BLaER1 treated with 17β-estradiol and CSF1 and Interleukin-3, amounts not matched to agents 10 nM and 100 nM (cell line): ENCODE data around the gene YWHAQ.

ENCODE experiments used
- H3K27ac ChIP-seq, 11 experiments: shearing (Covaris generic); formaldehyde crosslinking; 2 replicates each; pipeline ENCODE4 v1.8.1; 2022
- H3K27me3 ChIP-seq, 11 experiments: shearing (Covaris generic); formaldehyde crosslinking; 2 replicates each; pipeline ENCODE4 v1.8.1; 2022
- H3K36me3 ChIP-seq, 11 experiments: shearing (Covaris generic); formaldehyde crosslinking; 2 replicates each; pipeline ENCODE4 v1.8.1; 2022
- H3K4me1 ChIP-seq, 10 experiments: shearing (Covaris generic); formaldehyde crosslinking; 2 replicates each; pipeline ENCODE4 v1.8.1; 2022
- H3K4me2 ChIP-seq, 11 experiments: shearing (Covaris generic); formaldehyde crosslinking; 2 replicates each; pipeline ENCODE4 v1.8.1; 2022
- H3K4me3 ChIP-seq, 10 experiments: shearing (Covaris generic); formaldehyde crosslinking; 2 replicates each; pipeline ENCODE4 v1.8.1; 2022
- H3K9ac ChIP-seq, 11 experiments: shearing (Covaris generic); formaldehyde crosslinking; 2 replicates each; pipeline ENCODE4 v1.8.1; 2022
- H3K9me3 ChIP-seq, 11 experiments: shearing (Covaris generic); formaldehyde crosslinking; replicated peaks in 1 of 11; 2 replicates each; pipeline ENCODE4 v1.8.1; 2022
- H4K20me1 ChIP-seq, 11 experiments: shearing (Covaris generic); formaldehyde crosslinking; 2 replicates each; pipeline ENCODE4 v1.8.1; 2022
- Cebpa-rat ChIP-seq, 11 experiments: shearing (Covaris generic); IDR thresholded peaks; 2 replicates each; pipeline ENCODE4 v1.8.1; 2022

Gene YWHAQ

GRCh38 chr2:9658972-9659371 is 28.2 kb upstream of the YWHAQ start:
- no peaks in the 10 kb centered on the region for H3K27me3 ChIP-seq
- H3K9ac ChIP-seq = no peak overlapping the region
- peak overlapping the region in 1 of 11 experiments; percentile 28; a peak in 1 of 22 replicates for H3K27ac ChIP-seq
- peak overlapping the region in 8 of 11 experiments; percentile 50 to 65 (median 58); a peak in 15 of 22 replicates for H3K4me2 ChIP-seq
- no peak overlapping the region for H3K4me3 ChIP-seq
- TF ChIP-seq Cebpa-rat (IDR thresholded peaks at IDR 0.05) = no peak
- no peaks in the 10 kb centered on the region for H3K9me3 ChIP-seq
- H4K20me1 ChIP-seq = no peaks in the 10 kb centered on the region
- no peaks in the 10 kb centered on the region for H3K36me3 ChIP-seq
- H3K4me1 ChIP-seq = peaks cover 8 to 53% (median 52%) of the 10 kb centered on the region in 10 experiments; a peak in 19 of 20 replicates

GRCh38 chr2:9657731-9658130 is 26.9 kb upstream of the YWHAQ start:
- Histone ChIP-seq H3K27me3 (no peaks in the 10 kb centered on the region), H3K27ac (no peak overlapping the region), H4K20me1 (no peaks in the 10 kb centered on the region), H3K4me1 (peaks cover 16 to 66% (median 63%) of the 10 kb centered on the region in 10 experiments), H3K36me3 (no peaks in the 10 kb centered on the region), H3K9ac (no peak overlapping the region), H3K9me3 (no peaks in the 10 kb centered on the region), H3K4me3 (no peak overlapping the region), H3K4me2 (peak overlapping the region in 8 of 11 experiments; percentile 18 to 65 (median 58); a peak in 11 of 22 replicates)
- TF ChIP-seq Cebpa-rat (IDR thresholded peaks at IDR 0.05) = no peak

GRCh38 chr2:9657083-9657482 is 26.3 kb upstream of the YWHAQ start:
- Histone ChIP-seq H3K4me2 (peak overlapping the region in 6 of 11 experiments; percentile 18 to 65 (median 58); a peak in 6 of 22 replicates), H3K27me3 (no peaks in the 10 kb centered on the region)

GRCh38 chr2:9656270-9656766 is 25.5 kb upstream of the YWHAQ start:
- Histone ChIP-seq H3K36me3 (no peaks in the 10 kb centered on the region), H4K20me1 (no peaks in the 10 kb centered on the region), H3K27ac (peak overlapping the region in 1 of 11 experiments; percentile 16; a peak in 1 of 22 replicates), H3K4me2 (peak overlapping the region in 10 of 11 experiments; percentile 5 to 83 (median 63); a peak in 15 of 22 replicates), H3K9me3 (no peaks in the 10 kb centered on the region), H3K27me3 (no peaks in the 10 kb centered on the region), H3K9ac (no peak overlapping the region), H3K4me3 (no peak overlapping the region), H3K4me1 (peaks cover 20 to 76% (median 71%) of the 10 kb centered on the region in 10 experiments)
- no peak for TF ChIP-seq Cebpa-rat (IDR thresholded peaks at IDR 0.05)

More at GRCh38 chr2:9657083-9657482, 26.3 kb upstream of the YWHAQ start:
- TF ChIP-seq Cebpa-rat (IDR thresholded peaks at IDR 0.05) = no peak
- H3K9ac ChIP-seq = no peak overlapping the region
- H3K4me3 ChIP-seq = no peak overlapping the region
- H3K9me3 ChIP-seq = no peaks in the 10 kb centered on the region
- peaks cover 20 to 72% (median 70%) of the 10 kb centered on the region in 10 experiments for H3K4me1 ChIP-seq
- no peaks in the 10 kb centered on the region for H3K36me3 ChIP-seq
- H3K27ac ChIP-seq = no peak overlapping the region
- no peaks in the 10 kb centered on the region for H4K20me1 ChIP-seq

GRCh38 chr2:9655441-9656269 is 24.9 kb upstream of the YWHAQ start:
- H3K36me3 ChIP-seq = no peaks in the 10 kb centered on the region
- H3K4me3 ChIP-seq = no peak overlapping the region
- H3K9ac ChIP-seq = no peak overlapping the region
- no peaks in the 10 kb centered on the region; a peak in 1 of 22 replicates for H3K9me3 ChIP-seq
- peaks cover 20 to 76% (median 71%) of the 10 kb centered on the region in 10 experiments for H3K4me1 ChIP-seq
- H4K20me1 ChIP-seq = no peaks in the 10 kb centered on the region
- no peaks in the 10 kb centered on the region for H3K27me3 ChIP-seq
- H3K4me2 ChIP-seq = peak overlapping the region; percentile 27 to 83 (median 67); a peak in 19 of 22 replicates
- no peak for TF ChIP-seq Cebpa-rat (IDR thresholded peaks at IDR 0.05)
- H3K27ac ChIP-seq = peak overlapping the region in 4 of 11 experiments; percentile 5 to 48 (median 17); a peak in 3 of 22 replicates

- H3K9me3 ChIP-seq = peaks cover 0 to 4% (median 0%) of the 10 kb centered on the region in 11 experiments; a peak in 2 of 22 replicates
- H3K4me2 ChIP-seq = peak overlapping the region; percentile 6 to 83 (median 67); a peak in 19 of 22 replicates
- peak overlapping the region in 4 of 11 experiments; percentile 2 to 48 (median 8); a peak in 2 of 22 replicates for H3K27ac ChIP-seq
- peaks cover 20 to 87% (median 79%) of the 10 kb centered on the region in 10 experiments for H3K4me1 ChIP-seq
- TF ChIP-seq Cebpa-rat (IDR thresholded peaks at IDR 0.05) = no peak
- peak overlapping the region in 4 of 11 experiments; percentile 19 to 43 (median 25); a peak in 5 of 22 replicates for H3K9ac ChIP-seq
- no peaks in the 10 kb centered on the region for H4K20me1 ChIP-seq
- H3K36me3 ChIP-seq = no peaks in the 10 kb centered on the region
- H3K27me3 ChIP-seq = no peaks in the 10 kb centered on the region
- no peak overlapping the region for H3K4me3 ChIP-seq
Observed at GRCh38 chr2:9654452-9655100, 23.8 kb upstream of the YWHAQ start.

GRCh38 chr2:9653485-9654271 is 22.9 kb upstream of the YWHAQ start:
- H3K36me3 ChIP-seq = no peaks in the 10 kb centered on the region
- H3K4me2 ChIP-seq = peak overlapping the region; percentile 14 to 83 (median 67); a peak in 18 of 22 replicates
- peaks cover 20 to 88% (median 80%) of the 10 kb centered on the region in 10 experiments for H3K4me1 ChIP-seq
- H3K4me3 ChIP-seq = no peak overlapping the region
- no peaks in the 10 kb centered on the region for H4K20me1 ChIP-seq
- peaks cover 0 to 4% (median 0%) of the 10 kb centered on the region in 11 experiments; a peak in 2 of 22 replicates for H3K9me3 ChIP-seq
- no peak for TF ChIP-seq Cebpa-rat (IDR thresholded peaks at IDR 0.05)
- no peaks in the 10 kb centered on the region for H3K27me3 ChIP-seq
- peak overlapping the region in 3 of 11 experiments; percentile 8 to 48 (median 9); a peak in 2 of 22 replicates for H3K27ac ChIP-seq
- H3K9ac ChIP-seq = peak overlapping the region in 3 of 11 experiments; percentile 21 to 43 (median 29); a peak in 4 of 22 replicates

GRCh38 chr2:9652898-9653479 is 22.2 kb upstream of the YWHAQ start:
- no peaks in the 10 kb centered on the region for H3K27me3 ChIP-seq
- no peaks in the 10 kb centered on the region for H4K20me1 ChIP-seq
- TF ChIP-seq Cebpa-rat (IDR thresholded peaks at IDR 0.05) = no peak
- H3K9me3 ChIP-seq = peaks cover 0 to 4% (median 0%) of the 10 kb centered on the region in 11 experiments; a peak in 2 of 22 replicates
- H3K27ac ChIP-seq = no peak overlapping the region
- peaks cover 20 to 88% (median 80%) of the 10 kb centered on the region in 10 experiments for H3K4me1 ChIP-seq
- 0 out of 22 replicates have a peak overlapping the region, but pooled peaks of 1 of the 11 experiments have one; percentile 18 for H3K9ac ChIP-seq
- peak overlapping the region; percentile 14 to 83 (median 67); a peak in 19 of 22 replicates for H3K4me2 ChIP-seq
- H3K4me3 ChIP-seq = no peak overlapping the region
- H3K36me3 ChIP-seq = no peaks in the 10 kb centered on the region
